Astrocyte (in vitro differentiated cells and primary cell): Measurements from ENCODE around the gene TUB.

ENCODE experiments used
- CTCF ChIP-seq: IDR thresholded peaks from 2 replicates; pipeline ENCODE4 v1.5.1; 2011; ENCODE audit warnings: low read depth, mild to moderate bottlenecking, inconsistent platforms, low read length, moderate library complexity; ENCODE audit not compliant: insufficient read depth
- EZH2 ChIP-seq: IDR thresholded peaks from 2 replicates; pipeline ENCODE4 v1.6.1; 2012; ENCODE audit warnings: mild to moderate bottlenecking, low read length, inconsistent platforms; ENCODE audit not compliant: insufficient read depth

GRCh38 chr11:8047382-8047781 is 33.6 kb upstream of the TUB start:
- no peak for TF ChIP-seq CTCF
- no peak for TF ChIP-seq EZH2
